Endometrial microvascular endothelial cells (primary cell): Measurements from ENCODE around the gene GRHPR. TPM values are rescaled to one million over a fixed set of nuclear protein-coding genes. Genes with fewer than 3 reads are reported as not detected.

Experiments
- in situ Hi-C: cut with HindIII; loops from 2 replicates; pipeline ENCODE4 v1.10.0; 2017; ENCODE audit warnings: low sequenced_read_pairs, low pct_unique_long_range_greater_than_20kb; ENCODE audit errors: inconsistent ontology term
- total RNA-seq: library from RNA; depleted of rRNA; stranded (reverse); fragments of >200 nt; gene quantifications from one replicate; pipeline ENCODE4 v1.2.3, GENCODE V29; 2015; ENCODE audit errors: inconsistent ontology term

GRHPR gene
- 208 TPM for total RNA-seq

DNA sequence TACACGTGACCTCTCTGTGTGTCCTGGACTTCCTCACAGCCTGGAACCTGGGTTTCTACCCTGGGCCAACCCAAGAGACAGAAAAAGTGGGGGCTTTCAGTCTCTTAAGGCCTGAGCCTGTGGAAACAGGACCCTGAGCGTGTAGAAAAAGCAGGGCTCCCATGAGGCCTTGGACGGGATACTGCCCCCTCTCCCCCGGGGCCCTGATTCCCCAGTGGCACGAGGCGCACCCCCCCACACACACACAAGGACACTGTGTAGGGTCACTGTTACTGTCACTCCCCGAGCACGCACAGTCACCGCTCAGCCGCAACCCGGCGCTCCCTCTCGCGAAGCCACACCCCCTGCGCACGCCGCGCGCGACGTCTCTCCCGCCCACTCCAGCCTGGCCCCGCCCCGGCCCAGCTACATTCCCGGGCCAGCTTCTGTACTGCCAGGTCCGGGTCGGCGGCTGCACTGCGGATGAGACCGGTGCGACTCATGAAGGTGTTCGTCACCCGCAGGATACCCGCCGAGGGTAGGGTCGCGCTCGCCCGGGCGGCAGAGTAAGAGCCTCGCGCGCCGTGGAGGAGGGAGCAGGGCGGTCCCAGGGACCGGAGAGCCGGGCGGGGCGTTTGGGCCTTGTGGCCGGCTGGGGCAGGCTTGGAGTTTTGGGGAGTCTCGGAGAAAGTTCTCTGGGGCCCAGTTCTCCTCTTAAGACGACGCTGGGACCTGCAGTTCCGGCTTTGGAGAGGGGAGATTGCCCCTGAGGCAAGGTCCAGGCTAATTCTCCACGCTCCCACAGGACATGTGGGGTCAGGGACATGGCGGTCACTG is at the start of gene GRHPR:
TSS of gene GRHPR (plus strand) at position 408 of the 816 bp plus-strand sequence. CDS start at position 463, 55 bp downstream.
- in situ Hi-C loops: no loop called here

DNA sequence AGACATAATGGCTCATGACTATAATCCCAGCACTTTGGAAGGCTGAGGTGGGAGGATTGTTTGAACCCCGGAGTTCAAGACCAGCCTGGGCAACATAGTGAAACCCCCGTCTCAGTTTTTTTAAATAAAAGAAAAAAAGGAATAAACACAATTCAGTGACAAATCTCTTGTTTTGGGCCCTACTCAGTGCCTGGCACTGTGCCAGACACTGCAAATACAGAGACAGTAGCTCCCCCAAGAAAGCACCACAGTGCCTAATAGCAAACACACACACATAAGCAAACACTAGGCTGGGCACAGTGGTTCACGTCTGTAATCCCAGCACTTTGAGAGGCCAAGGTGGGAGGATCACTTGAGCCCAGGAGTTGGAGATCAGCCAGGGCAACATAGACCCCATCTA is 49.7 kb upstream of the GRHPR start:
- in situ Hi-C loops: no loop called here

DNA sequence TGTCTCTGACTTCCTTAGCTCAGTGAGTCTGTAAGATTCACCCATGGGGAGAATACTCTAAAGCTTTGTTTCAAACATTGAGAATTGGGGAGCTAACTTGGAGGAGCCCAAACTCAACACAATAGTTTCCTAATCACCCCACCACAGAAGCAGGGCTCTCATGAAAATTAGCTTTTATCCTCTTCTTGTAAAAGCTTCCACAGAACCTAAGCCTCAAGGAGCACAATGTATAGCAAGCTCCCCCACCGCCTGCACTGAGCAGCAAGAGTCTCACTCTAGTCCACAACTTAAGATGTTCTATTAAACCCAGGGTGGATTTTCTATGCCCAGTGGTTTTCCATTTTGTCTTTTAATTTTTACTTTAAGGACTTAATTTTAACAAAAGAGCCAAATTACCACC is 48.9 kb upstream of the GRHPR start:
- in situ Hi-C loops: no loop called here

DNA sequence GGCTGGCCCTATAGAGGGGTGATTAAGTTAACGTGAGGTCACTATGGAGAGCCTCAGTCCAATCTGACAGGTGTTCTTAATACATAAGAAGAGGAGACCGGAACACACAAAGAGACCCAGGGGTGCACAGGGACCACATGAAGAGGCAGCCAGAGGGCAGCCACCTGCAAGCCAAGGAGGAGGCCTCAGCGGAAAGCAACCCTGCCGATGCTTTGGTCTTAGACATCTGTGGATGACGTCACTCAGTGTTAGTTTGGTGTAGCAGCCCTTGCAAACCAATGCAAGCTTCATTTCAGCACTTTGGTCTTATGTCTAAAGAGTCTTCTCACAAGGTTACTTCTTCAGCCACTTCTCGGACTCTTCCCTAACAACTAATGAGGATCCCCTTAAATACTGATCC is 47.6 kb upstream of the GRHPR start:
- in situ Hi-C loops: no loop called here

DNA sequence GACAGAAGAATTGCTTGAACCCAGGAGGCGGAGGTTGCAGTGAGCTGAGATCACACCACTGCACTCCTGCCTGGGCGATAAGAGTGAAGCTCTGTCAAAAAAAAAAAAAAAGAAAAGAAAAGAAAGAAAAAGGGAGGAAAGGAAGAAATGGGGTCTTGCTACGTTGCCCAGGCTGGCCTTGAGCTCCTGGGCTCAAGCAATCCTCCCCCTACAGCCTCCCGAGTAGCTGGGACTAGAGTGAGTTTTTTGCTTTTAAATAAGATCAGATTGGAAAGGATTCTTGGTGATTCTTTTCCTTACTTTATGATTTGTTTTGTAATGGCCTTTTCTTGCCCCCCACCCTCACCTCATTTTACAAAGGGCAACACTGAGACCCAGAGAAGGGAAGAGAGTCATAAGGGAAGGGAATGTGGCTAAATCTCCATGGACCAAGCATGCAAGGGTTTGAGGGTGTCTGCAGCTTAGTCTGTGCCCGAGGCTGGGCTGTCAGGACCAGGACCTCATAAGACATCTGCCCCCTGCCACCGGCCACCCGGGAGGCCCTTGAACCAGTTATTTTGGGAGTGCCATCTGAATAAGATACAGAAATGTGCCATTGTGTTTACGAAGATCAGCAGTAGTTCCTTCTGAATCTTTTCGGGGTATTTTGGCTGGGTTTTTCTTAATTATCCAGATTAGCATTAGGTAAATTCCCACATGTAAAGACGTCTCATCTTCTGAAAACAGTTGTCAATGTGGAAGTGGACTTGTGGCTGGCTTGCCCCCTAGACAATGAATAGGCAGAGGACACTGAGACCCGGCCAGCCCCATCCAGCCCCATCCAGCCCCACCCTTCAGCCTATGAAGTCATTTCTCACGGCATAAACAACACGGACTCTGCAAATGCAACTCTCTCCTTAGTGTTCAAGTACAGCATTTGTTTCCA is 44.5 kb upstream of the GRHPR start:
- in situ Hi-C loops: no loop called here

DNA sequence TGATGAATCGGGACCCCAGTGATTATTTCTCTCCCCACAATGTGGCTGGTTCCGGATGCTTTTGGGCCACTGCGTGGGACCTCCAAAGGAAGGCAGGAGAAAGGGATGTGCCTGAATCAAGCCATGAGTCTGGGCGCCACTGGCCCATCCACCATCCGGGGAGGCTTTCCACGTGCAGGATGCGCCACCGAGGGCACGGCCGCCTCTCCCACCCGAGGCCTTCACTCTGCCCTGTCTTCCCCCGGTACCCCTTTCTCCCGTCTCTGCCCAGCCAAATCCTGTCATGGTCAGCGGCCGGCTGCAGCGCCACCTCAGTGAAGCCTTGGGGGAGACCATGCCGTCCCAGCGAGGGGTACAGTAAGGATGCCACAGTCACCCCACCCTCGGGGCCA is 43.9 kb upstream of the GRHPR start:
- in situ Hi-C loops: no loop called here

DNA sequence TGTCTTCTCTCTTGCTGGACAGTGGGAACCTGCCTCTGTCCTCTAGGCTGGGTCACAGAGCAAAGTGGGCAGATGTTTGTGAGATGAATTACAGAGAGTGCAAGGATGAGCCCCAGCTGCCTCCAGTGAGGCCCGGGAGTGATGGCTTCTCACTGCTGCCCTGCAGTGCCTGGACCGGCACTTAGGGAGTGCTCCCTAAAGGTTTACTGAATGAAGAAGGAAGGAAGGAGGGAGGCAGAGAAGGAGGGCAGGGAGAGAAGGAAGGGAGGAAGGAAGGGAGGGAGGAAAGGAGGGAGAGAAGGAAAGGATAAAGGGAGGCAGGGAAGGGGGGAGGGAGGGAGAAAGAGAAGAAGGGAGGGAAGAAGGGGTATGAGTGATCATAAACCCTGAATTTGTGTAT is 42.7 kb upstream of the GRHPR start:
- in situ Hi-C loops: no loop called here

DNA sequence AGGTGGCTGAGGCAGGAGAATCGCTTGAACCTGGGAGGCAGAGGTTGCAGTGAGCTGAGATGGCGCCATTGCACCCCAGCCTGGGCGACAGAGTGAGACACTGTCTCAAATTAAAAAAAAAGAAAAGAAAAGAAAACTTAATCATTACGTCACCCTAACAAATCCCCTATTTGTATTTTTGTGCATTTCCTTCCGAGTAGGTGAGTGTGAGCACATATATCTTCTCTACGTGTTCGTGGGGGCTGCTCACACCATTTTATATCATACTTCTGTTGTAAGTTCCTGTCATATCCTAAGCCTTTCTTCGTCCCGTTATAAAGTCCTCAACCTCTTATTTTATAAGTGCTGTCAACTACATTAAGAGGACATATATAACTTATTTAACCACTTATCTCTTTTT is 41.9 kb upstream of the GRHPR start:
- in situ Hi-C loops: no loop called here

DNA sequence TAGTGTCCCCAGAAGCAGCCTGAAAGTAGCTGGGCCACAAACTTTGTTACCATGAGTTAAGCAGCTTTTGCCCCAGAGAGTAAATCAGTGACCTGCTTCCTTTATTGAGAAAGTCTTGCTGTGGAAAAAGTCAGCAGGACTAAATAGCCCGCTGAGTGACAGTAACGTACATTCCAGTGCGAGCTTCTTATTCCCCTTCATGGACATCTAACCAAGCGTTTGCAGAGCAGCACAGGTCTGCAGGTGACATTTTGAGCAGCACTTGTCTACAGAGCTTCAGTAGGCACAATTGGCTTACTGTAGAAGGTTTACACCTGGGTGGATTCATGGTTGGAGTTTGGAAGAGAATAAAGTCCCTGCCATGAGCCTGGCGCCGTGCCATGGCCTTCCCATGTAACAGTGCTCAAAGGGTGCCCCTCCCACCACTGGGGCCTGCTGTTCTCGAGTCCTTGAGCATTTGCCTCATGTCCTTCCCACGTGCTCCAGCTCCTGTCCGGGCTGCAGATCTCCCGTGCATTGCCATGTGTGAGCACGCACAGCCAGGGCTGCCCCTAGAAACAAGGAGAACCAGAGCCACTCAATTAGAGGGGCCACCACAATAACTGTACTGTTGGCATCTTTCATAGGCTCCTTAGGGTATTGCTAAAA is 41.3 kb upstream of the GRHPR start:
- in situ Hi-C loops: no loop called here

DNA sequence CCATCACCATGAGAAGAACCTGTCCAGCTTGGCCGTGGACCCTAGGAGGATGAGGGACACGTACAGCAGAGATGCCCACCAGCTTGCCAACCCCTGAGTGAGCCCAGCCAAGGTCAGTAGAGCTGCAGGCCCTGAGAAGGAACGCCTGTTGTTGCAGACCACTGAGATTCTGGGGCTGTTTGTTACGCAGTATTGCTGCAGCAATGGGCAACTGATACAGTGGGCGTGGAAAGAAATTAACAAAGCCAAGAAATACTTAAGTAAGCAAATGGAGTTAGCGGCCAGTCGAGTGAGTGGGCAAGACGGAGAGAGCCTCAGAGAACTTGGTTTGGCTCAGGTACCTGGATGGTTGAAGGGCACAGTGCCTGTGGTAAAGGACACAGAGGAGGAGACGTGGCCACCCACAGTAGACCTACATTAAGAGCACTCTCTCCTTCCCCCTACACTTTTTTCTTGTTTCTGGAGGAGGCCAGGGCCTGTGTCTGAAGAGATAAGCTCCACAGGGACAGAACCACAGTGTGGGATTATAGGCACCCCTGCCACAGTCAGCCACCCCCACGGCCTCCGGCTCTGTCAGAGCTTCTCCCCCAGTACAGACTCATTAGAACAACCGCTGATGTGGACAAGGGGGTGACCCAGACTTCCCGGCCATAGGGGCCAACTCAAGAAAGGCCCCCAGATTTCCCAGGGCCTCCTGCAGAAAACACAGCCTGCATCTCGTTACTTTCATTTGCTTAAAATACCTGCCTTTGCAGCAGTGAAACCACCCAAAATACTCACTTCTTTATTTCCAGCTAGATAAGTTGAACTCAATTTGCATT is 40.1 kb upstream of the GRHPR start:
- in situ Hi-C loops: no loop called here

DNA sequence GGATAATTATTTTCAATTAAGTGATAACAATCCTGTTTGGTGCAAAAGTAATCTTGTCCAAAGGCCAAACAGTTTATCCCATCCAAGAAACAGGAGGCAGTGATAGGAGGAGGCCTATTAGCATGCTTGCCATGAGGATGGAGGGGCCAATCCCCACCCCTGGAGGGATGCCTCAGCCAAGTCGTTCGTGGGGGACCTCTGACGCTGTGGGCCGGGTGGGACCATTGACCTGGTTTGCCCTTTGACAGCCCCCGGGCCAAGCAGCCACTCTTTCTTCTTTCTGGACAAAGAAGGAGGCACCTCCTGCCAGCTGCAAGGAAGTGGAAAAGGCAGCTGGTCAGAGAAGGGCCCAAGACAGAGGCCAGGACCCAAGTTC is 39.5 kb upstream of the GRHPR start:
- in situ Hi-C loops: no loop called here

DNA sequence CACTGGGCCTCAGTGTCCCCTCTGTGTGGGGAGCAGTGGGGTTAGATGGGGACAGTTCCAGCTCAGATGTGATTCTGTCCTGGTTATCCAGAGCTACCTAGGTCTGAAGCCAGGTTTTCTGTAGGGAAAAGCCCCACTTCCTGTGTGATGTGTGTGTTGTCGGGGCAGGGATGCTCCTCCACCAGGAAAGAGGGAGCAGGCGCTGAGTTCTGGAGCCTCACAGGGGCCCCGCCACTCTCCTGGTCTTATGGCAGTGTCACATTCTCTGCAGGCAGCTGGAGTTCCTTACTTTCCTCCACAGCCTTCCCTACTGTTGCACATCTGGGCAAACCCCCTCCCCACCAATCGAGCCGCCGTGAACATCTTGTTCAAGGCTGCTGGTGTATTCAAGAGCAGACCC is 39.1 kb upstream of the GRHPR start:
- in situ Hi-C loops: no loop called here

DNA sequence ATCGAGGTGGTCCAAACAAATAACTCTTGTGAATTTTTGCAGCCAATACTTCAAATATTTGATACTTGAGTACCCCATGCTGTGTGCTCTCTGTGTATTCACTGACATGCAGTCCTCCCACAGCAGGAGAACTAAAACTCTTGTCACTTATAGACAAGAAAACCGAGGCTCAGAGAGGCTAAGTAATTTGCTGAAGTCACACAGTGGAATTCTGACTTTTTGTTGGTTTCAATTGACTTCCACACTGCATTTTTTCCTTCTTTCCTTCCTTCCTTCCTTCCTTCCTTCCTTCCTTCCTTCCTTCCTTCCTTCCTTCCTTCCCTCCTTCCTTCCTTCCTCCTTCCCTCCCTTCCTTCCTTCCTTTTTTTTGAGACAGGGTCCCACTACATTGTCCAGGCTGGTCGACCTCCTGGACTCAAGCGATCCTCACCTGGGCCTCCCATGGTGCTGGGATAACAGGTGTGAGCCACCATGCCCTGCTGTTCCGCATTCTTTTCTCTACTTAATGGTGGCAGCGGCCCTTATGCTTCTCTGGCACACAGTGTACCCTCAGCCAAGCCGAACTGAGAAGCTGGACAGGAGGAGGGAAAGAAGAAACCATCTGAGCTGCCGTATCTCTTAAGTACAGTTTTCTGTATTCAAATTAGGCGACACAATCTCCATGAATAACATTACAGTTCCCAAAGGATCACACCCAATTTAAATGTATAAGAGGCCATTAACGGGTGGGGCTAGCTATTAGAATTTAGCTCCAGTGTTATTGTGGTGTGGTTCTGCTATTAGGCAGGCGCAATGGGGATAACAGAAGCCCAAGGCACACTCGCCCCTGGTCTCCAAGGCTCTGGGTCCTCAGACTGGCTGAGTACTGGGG is 38.4 kb upstream of the GRHPR start:
- in situ Hi-C loops: no loop called here

DNA sequence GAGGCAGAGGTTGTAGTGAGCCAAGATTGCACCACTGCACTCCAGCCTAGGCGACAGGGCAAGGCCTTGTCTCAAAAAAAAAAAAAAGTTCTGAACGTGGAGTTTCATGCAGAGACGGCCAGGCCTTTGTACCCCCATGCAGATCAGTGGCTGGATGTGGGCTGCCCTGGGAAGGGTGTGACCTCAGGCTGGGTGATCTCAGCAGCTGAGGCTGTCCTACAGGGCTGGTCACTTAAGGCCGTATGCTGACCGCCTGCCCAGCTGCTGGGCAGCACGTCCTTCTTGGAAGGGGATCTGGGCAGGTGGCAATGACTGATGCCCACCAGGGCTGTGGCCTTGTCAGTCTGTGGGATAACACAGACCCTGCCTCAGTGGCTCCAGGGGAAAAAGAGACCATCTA is 37.2 kb upstream of the GRHPR start:
- in situ Hi-C loops: no loop called here

DNA sequence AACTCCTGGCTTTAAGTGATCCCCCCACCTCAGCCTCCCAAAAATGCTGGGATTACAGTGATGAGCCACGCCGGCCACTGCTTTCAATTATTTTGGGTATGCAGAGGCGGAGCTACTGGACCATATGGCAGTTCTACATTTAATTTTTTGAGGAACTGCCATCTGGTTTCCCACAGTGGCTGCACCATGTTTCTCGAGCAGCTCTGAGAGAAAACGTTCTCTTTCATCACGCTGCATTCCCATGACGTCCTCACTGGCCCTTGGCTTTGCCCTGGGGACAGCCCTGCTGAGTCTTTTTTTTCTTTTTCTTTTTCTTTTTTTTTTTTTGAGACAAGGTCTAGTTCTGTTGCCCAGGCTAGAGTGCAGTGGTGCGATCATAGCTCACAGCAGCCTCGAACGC is 35.5 kb upstream of the GRHPR start:
- in situ Hi-C loops: no loop called here

DNA sequence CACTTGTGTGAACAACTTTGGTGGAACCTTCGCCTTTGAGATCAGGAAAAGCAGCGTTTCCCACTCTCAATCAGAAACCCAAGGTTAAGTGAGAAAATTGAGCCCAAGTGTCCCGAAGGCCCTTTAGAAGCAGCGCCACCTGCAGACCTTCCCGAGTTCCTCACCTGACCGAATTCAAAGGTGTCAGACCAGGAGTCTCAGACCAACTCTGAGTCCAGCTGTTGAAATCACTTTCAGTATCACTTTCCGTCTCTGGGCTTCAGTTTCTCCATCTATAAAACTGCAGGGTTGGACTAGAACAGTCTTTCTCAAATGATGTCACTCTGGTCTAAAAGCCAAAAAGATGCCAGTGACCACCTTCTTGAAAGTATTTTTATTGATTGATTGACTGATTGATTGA is 31.7 kb upstream of the GRHPR start:
- in situ Hi-C loops: no loop called here

DNA sequence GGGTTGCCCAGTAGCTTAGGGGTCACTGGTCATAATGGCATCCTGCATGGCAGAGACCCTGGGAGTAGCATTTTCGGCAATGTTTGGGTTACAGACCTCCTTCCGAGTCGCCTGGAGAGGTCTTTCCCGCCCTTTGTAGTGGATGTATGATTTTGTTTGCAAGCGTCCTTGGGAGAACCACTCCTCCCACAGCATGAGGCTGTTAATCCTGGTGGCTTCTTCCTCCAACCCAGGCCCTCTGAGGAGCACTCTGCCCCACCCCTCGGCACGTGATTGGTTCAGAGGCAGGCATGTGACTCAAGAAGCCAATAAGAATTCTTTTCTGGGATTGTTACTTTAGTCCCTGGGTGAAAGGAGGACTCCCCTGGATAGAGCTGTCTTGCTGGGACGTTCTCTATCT is 30.2 kb upstream of the GRHPR start:
- in situ Hi-C loops: no loop called here

DNA sequence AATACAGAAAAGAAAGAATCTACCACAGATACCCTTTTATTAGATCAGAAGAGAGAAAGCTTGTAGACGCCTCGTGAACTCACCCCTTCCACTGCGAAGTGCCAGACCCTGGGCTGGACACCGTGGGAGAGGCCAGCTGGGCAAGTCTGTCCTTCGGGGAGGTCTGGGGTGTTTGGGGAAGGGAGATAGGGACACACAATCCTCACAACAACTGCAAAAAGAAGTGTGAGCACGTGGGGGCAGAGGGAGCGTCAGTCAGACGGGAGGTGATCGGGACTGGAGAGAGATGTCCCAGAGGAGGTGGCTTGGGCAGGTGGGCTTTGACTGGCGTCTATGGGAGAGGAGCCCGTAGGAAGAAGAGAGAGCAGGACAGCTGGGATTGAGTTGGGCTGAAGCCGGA is 27.3 kb upstream of the GRHPR start:
- in situ Hi-C loops: no loop called here
